ENCODE results near the gene MB21D2.
A peak's percentile ranks its signal among the peaks of the same experiment; 100 is the strongest.

The MB21D2 gene

DNA sequence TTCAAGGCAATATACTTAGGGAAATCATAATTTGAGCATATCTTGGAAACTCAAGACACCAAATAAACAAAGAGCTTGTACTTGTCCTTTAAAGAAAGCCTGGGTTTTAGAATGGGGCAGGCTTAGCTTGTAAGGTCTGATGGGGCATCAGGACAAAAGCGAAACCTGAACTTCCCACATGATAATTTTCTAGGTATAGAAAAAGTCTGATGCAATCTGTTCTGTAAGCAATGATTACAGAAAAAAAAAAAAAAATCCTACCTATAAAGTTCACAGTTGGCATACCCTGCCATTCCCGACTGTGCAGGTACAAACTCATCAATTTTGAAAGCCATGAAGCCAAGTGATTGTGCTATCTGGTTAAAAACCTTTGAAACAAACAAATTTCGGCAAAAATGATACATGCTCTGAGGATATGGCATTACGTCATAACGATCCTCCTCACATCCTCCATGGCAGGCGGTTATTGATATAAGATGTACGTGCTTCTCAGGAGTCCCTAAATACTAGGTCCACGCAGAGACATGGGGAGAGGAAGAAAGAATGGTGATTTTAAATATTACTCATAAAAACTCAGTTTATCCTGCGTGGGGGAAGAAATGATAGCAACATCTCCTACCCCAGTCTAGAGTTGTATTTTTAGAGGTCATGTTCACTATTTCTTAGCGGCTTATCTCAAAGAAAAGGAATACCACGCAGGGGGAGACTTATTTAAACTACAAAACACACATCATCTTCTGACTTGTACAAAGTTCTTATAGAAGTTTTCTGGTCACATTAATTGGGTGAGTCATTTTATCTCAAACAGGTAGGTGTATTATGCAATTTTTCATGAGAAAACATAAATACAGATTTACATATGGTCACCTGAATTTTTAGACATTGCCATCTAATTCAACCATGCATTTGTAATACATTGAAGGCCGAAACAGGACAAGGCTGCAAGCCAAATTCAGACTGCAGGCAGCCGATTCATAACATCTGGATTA lies 27.0 kb downstream of the MB21D2 start:
- DNase-seq (ENCODE audit: low spot score): no peak

DNA sequence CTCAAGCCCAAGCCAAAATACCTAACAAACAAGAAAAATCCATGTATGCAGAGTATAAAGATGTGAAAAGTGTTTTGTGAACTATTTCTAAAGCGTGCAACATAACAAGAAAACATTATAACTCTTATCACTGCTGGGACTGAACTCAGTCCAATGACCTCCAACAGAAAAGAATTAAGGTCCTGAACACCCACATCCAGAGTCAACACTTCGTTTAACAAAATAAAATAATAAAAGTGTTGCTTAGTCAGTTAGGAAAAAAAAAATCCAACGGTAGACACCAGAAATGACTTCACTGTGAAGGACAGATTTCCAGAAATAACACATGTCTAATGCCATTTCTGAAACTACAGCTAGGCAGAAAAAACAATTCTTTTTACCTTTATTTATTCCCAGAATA lies 28.0 kb downstream of the MB21D2 start:
- no peak for DNase-seq (ENCODE audit: low spot score)

DNA sequence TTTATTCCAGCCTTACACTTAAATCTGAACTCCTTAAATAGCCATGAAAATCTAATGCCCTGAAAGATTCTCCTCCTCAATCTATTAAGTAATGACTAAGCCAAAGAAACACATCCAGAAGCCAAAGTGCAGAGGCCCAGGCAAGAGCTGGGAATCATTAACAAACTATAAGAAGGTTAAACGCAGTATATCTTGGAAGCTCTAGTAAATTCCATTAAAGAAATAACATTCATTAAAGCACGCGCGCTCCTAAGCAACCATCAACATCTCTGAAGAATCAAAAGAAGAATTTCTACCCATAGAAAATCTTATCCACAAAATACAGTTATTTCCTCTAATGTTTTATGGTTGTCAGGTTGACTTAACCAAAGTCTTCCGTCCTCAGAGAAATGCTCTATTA lies 29.5 kb downstream of the MB21D2 start:
- DNase-seq (ENCODE audit: low spot score): no peak

DNA sequence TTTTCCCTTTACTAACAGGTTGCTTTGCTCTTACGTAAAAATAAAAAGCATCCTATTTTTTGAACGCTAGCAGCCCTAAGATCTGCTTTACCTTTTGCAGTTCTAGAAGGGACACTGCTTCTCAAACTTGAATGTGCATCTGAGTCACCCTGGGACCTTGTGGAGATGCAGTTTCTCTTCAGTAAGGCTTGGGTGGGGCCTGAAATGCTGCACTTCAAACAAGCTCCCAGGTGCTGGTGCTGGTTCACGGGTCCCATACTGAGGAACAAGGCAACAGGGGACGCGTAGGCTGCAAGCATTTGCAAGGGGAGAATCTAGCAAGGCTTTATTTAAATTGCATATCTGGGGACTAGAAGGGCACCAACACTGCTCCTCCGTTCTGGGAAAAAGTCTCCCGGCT lies 30.0 kb downstream of the MB21D2 start:
- DNase-seq (ENCODE audit: low spot score): no peak

DNA sequence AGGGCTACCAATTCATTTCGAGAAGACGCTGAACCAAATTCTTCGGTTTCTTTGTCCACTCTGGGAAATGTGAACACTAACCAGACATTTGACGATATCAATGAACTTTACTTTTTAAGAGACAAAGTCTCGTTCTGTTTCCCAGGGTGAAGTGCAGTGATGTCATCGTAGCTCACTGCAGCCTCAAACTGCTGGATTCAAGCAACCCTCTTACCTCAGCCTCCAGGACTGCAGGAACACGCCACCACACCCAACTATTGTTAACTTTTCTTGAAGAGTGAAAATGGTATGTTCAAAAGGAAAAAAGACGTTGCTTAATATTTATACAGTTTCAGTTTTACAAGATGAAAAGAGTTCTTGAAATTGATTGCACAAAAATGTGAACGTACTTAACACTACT lies 30.6 kb downstream of the MB21D2 start:
- no peak for DNase-seq (ENCODE audit: low spot score)

DNA sequence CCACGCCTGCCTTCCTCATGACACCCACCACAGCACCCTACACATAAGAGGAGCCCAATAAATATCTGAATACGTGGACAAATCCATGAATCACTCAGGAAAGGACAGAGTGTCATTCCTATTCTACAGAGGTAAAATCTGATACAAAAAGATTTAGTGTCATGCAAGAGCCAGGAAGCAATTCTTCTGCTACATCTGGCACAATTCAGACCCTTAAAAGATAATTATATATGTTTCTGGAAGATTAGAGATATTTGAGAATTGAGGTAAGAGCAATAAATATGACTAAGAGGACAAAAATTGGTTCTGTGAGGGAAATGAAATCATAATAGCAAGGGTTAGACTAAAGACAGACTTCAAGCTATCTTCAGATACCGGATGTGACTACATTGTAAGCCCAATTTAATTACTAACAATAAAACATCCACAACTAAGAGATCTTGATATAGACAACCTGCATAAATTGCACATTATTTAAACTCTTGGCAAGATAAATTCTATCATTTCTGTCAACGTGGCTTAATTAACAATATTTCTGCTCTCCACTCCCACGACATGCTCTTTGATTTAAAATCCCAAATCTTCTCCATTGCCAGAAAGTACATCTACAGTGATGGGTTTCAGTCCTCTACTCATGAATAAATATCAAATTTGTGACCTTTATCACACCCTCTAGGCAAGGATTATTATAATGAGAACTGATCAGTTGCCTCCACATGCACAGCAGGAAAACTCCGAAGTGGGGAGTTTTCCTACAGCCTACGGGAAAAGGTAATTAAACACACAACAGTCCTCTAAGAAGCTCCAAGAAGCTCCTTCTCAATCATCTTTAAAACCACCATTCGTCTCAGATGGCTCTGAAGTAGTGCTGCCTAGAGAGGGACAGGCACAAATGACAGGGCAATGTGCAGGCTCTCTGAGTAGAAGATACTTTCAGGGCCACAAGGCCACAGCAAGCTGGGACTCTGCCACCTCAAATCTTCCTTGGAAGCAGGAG lies 32.6 kb downstream of the MB21D2 start:
- no peak for DNase-seq (ENCODE audit: low spot score)

DNA sequence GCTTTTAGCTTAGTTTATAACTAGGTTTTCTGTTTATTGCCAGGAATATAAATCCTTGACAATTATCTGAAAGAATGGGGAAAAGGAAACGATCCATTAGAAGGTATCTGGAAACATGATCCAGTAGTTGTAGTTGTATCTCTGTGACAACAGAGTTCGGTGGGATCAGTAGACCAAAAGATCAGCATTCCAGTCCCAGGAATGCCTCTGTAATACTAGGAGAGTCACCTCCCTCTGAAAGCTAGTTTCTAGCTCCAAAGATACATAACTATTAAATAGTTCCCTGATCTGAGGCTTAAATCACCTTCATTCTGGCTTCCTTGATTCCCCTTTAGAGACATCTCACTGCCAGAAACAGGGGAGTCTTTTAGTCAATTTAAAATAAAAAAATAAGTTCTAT lies 34.1 kb downstream of the MB21D2 start:
- no peak for DNase-seq (ENCODE audit: low spot score)

DNA sequence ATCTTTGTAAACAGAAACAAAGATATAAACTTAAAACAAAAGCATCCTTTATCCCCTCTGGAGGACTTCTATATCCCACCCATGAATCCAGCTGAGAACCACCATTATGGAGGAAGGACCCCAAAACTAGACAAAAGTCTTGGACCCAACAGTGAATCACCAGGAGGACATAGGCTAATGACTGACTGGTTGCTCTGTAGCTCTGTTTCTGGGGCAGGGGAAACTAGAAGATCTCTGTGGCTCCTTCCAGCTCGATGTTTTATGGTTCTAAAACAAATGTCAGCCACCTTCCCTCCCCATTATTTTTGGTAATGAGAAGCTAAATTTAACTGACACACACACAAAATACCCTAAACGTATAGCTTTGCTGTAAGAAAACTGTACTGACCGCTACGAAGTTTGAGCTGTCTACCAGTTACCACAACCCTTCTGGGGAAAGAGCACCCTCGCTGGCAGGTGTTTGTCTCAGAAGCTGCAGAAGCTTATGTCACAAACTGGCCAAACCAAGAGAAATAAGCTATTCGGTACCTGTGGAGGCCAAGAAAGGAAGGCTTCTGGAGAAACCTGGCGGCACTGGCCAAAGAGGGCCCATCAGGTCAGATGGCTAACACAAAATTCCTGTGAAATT lies 36.4 kb downstream of the MB21D2 start:
- no peak for DNase-seq (ENCODE audit: low spot score)

DNA sequence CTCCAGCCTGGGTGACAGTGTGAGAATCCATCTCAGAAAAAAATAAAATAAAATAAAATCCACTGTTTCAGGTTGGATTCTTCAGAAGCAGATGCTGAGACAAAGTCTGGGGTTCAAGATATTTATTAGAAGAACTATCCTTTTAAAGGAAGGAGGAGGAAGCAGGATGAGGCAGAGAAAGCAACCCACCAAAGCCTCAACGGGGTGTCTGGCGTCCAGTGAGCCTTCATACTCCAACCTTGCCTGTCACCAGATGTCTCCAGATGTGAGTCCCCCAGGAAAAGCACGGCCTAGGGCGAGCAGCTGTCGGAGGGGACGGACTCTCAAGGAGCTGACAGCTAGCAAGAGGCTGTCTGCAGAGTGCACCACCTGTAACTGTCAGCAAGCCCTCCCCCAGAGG lies 37.3 kb downstream of the MB21D2 start:
- DNase-seq (ENCODE audit: low spot score): no peak

DNA sequence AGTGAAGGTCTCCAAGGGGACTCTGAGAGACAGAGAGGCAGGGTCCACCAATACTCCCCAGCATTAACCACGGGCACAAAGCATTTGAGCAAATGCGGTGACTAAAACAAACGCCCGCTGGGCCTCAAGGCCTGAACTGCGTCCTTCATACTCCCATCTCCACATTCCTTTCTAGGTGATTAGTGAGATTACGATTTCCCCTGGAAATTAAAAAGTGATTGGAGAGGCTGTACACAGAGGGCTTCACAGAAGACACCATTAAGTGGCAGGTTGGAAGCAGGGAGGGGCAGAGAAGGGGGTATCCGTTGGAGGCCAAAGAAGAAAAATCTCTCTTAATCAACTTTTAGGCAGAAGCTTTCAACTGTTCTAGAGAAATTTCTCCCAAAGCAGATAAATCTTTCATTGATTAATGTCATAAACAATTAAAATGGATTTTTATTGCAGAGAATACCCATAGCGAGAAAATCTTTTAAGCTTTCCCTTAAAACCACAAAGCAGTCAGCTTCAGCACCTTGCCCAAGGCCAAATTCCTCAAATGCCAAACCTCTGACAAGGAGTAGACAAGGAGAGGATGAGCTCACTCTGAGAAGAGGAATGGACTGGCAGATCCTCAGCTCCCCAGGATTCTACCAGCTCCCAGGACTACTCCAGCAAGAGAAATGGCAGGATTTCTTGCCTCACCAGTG lies 38.2 kb downstream of the MB21D2 start:
- DNase-seq (ENCODE audit: low spot score): peak; percentile 35

DNA sequence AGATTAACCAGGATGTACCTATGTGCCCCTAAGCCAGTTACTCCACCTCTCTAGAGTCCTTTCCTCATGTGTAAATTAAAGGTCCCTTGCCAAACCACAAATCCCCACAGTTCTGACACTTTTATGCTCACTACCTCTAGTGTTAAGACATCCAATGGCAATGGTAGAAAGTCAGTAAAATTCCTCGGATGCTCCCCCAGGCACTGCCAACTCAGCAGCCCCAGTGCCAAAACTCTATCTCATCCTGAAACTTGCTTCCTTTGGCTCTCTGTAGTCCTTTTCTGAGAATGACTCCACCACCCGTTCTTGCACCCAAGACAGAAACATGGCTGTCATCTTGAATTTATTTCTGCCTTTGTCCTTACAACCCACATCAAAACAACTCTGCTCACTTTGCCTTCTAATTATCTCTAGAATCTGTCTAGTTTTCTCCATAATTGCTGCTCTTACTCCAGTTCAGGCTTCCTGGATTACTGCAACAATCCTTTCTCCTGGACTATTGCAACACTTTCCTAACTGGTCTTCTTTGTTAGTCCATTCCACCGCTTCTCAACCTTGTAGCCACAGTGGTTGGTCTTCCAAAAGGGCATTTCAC lies 41.6 kb downstream of the MB21D2 start:
- DNase-seq (ENCODE audit: low spot score): no peak

DNA sequence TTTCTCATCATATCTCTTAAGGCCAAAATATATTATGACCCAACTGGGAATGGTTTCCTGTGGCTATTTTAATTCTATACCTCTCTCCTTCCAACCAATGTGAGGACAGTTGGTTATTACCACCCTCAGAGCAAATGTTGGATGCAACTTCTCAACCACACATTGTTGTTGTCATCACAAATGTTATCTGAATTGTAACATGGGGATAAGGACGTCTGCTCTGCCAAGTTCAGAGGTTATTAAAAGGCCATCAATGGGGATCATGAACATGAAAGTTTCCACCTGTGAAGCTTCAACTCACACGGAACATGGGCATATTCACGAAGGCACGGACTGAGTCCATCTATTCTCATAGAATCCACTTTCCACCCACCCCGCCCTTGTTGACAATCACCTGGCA lies 46.8 kb downstream of the MB21D2 start:
- no peak for DNase-seq (ENCODE audit: low spot score)

DNA sequence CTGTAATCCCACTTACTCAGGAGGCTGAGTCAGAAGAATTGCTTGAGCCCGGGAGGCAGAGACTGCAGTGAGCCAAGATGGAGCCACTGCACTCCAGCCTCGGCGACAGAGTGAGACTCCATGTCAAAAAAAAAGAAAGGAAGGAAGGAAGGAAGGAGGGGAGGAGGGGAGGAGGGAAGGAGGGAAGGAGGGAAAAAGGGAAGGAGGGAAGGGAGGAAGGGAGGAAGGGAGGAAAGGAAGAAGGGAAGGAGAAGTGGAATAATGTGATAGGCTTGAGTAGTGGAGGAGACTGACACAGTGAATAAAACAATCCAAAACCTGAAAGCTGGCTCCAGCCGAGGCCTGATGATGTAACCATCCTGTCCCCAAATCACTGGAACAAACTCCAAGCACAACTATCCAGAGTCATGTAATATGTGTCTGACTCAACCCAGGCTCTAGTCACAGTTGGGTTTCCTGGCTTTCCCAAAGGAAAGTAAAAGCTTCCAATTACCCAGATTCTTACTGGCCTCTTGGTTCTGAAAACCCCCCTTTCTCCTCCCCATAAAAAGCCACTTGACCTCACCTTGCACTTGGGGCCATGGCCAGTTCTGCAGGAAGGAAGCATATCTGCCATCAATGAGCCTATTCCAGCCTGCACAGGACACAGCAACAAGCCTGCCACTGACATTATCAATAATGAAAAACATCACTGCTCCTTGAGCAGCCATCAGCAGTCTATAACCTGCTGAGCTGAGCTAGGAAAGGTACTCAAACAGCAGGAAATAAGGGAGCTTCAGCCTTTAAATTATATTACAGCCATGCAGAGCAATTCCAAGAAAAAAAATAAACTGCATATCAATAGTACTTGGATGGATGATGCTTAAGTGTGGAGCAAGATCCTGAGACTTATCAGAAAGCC lies 48.3 kb downstream of the MB21D2 start:
- DNase-seq (ENCODE audit: low spot score): no peak

DNA sequence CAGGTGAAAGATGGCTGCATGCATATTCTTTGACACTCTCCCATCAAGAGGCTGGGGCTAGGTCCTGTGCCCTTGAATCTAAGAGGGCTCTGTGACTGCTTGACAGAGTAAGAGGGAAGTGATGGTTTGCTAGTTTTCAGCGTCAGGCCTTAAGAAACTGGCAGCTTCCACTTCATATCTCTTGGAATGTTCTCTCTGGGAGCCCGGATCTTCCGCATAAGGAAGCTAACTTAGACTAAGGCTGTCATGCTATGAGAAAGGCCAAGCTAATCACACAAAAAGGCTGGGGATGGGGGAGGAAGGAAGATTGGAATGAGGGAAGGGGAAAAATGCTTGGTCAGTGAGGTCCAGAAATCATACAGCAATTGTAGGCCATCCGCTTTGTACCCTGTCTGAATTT lies 50.0 kb downstream of the MB21D2 start:
- no peak for DNase-seq (ENCODE audit: low spot score)

DNA sequence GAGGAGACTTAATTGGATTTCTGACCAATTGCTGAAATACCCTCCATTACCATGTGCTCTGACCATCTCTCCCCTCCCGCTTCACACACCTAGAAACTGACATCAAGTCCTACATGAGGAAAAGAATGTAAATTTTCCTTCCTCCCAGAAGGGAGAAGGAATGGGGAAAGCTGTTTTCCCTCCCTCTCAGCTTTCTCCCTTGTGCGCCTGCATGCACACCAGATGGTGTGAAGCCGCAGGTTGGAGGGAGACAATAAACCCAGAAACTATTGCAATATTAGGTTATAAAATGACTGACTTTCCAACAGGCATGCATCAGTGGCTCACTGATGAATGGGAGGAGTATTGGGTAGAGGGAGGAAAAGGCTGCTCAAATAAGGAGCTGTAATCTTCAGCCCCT lies 50.9 kb downstream of the MB21D2 start:
- DNase-seq (ENCODE audit: low spot score): no peak

DNA sequence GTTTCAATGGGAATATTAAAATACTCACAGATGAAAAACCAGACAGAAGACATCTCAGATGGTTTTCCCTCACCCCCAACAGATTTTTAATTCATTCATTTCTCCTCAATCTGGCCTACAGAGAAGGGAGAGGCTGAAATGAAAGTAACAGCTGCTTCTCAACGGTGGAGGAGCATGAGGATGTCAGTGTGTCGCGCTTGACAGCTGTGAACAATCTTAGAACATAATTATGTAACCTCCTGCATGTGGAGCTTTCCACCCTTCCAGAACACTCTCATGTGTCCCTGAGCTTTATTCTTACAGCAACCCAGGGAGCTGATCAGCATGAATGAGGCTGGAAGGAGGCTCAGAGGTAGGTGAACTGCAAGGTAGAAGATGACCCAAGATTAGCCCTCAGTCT lies 52.7 kb downstream of the MB21D2 start:
- DNase-seq (ENCODE audit: low spot score): no peak

DNA sequence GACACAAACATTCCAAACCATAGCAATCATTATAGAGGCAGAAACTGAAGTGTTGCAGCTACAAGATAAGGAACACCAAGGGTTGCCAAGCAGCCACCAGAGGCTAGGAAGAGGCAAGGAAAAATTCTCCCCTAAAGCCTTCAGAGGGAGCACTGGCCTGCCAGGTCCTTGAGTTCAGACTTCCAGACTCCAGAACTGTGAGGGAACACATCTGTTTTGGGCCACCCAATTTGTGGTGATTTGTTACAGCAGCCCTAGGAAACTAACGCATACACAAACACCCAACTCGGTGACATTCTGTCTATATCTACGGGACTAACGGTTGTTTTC lies 54.6 kb downstream of the MB21D2 start:
- no peak for DNase-seq (ENCODE audit: low spot score)

DNA sequence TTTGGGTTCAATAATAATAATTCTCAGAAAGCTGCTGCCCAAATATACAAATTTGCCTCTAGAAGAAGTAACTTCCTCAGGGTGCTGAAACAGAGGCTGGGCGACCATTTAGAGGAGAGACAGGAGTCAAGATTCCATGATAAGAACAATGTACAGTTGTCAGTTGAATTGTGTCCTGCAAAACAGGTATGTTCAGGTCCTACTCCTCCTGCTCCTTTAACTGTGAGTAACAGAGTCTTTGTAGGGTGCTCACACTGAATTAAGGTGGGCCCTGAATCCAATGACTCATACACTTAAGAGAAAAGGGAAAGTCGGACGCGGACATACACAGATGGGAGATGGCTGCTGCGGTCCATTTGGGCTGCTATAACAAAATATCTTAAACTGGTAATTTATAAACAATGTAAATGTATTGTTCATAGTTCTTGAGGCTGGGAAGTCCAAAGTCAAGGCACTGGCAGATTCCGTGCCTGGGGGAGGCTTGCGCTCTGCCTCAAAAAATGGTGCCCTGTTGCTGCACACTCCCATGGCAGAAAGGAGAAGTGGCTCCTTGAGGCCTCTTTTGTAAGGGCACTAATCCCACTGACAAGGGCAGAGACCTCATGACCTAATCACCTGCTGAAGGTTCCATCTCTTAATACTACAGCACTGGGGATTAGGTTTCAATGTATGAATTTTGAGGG lies 55.1 kb downstream of the MB21D2 start:
- DNase-seq (ENCODE audit: low spot score): no peak

DNA sequence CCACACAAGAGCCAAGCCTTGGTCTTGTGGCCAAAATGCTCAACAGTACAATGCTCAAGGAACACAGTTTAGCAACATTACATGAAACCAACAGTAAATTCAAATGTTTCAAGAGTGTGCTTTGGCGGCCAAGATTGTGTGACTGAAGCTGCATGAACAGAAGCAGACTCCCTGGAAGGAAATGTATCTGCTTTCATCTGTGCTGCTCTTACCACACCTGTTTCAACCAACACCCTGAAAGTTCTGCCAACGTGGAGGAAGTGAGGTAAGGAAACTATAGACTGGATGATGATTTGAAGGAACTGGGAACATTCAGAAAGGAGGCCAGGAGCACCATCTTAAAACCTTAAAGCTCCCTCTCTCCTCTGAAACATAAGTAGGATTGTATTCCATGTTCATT lies 55.7 kb downstream of the MB21D2 start:
- no peak for DNase-seq (ENCODE audit: low spot score)

DNA sequence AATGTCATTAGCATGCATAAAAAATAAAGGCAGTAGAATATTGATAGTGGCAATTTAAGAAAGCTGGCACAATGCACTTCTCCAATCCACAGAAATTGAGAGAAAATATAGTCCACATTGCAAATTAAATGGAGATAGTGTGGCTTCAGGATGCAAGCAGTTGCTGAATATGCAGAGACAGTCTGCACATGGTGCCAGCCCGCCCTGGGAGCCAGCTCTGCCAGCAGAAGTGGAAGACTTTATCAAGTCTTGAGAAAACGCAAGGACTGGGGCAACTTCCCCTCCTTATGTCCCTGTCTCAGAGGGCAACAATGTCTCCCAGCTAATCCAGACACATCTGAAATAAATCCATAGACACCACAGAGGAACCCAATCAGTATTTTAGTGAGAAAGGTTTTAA lies 57.2 kb downstream of the MB21D2 start:
- no peak for DNase-seq (ENCODE audit: low spot score)

Measured in HuH-7.5 (cell line).